ENCODE measurements around the gene SOCS1. TPM values are rescaled to one million over a fixed set of nuclear protein-coding genes. Genes with fewer than 3 reads are reported as not detected.

Gene SOCS1
- polyA plus RNA-seq, 1 of the 3 experiments (the other 2 are of a cell fraction) = 8.6 TPM

- Histone ChIP-seq H3K4me2 (peak overlapping the region; percentile 83), H3K79me2 (ENCODE audit: insufficient read depth) (peaks cover 25% of the 10 kb centered on the region), H4K20me1 (ENCODE audit: insufficient read depth) (peaks cover 32% of the 10 kb centered on the region), H3K9me2 (no peaks in the 10 kb centered on the region), H3K36me3 (replicated peaks in 1 of 2; ENCODE audit: control insufficient read depth in 1 of 2, insufficient read depth in 2 of 2, low read length in 1 of 2) (peaks cover 3 to 4% of the 10 kb centered on the region in 2 experiments), H3K9me3 (no peaks in the 10 kb centered on the region), H2AFZ (ENCODE audit: low read depth) (no peak overlapping the region), H3K4me1 (ENCODE audit: control insufficient read depth in 1 of 2, insufficient read depth in 2 of 2, low read depth in 1 of 2, low read length in 1 of 2) (peaks cover 9 to 18% of the 10 kb centered on the region in 2 experiments; a peak in 3 of 4 replicates), H3K27me3 (ENCODE audit: insufficient read depth) (no peaks in the 10 kb centered on the region), H3F3A (replicated peaks; ENCODE audit: insufficient read depth) (peaks cover 28% of the 10 kb centered on the region), H3K27ac (ENCODE audit: low read depth in 2 of 2, low read length in 1 of 2) (no peak overlapping the region), H3K4me3 (ENCODE audit: low read depth in 2 of 2, low read length in 1 of 2) (peak overlapping the region in 1 of 2 experiments; percentile 84; a peak in 2 of 4 replicates), H3K9ac (no peak overlapping the region)
- DNase-seq = no peak
- ChIA-PET CTCF (interaction anchor here (1.2 to 14.4 kb wide), 2 partner anchors 11 to 285 kb away, joined by 3 to 318 read pairs; no protein-coding TSS in a partner anchor), POLR2A (no interaction called here)
- TF ChIP-seq SIN3A (IDR thresholded peaks at IDR 0.05; ENCODE audit: borderline replicate concordance, low read depth, low read length) = no peak
- no peak for TF ChIP-seq TAF1 (IDR thresholded peaks at IDR 0.05; ENCODE audit: borderline replicate concordance, low read depth, low read length)
- TF ChIP-seq MAX (IDR thresholded peaks at IDR 0.05; ENCODE audit: low read depth) = no peak
- TF ChIP-seq REST (IDR thresholded peaks at IDR 0.05; ENCODE audit: low read depth, low read length) = no peak
- no peak for TF ChIP-seq FOXM1 (IDR thresholded peaks at IDR 0.05; ENCODE audit: low read depth)
- TF ChIP-seq RCOR1 (IDR thresholded peaks at IDR 0.05; ENCODE audit: low read length) = no peak
- TF ChIP-seq JUND (IDR thresholded peaks at IDR 0.05) = no peak
- no peak for TF ChIP-seq CHD2 (IDR thresholded peaks at IDR 0.05; ENCODE audit: low read length, partially characterized antibody)
- TF ChIP-seq TCF12 (IDR thresholded peaks at IDR 0.05) = no peak
- no peak for TF ChIP-seq USF1 (IDR thresholded peaks at IDR 0.05; ENCODE audit: borderline replicate concordance, low read depth)
- TF ChIP-seq GATA2 (CRISPR knock-in tag; IDR thresholded peaks at IDR 0.05) = no peak
- TF ChIP-seq RAD21 (IDR thresholded peaks at IDR 0.05; ENCODE audit: low read length) = no peak
- TF ChIP-seq PBX3 (IDR thresholded peaks at IDR 0.05) = no peak
- TF ChIP-seq GABPA (IDR thresholded peaks at IDR 0.05; ENCODE audit: low read depth) = no peak
- no peak for TF ChIP-seq USF2 (IDR thresholded peaks at IDR 0.05; ENCODE audit: borderline replicate concordance, low read depth, low read length)
- no peak for TF ChIP-seq POLR2AphosphoS5 (IDR thresholded peaks at IDR 0.05; ENCODE audit: low read depth, low read length)
- TF ChIP-seq RFX5 (IDR thresholded peaks at IDR 0.05; ENCODE audit: low read length) = no peak
- no peak for TF ChIP-seq MEF2A (IDR thresholded peaks at IDR 0.05; ENCODE audit: borderline replicate concordance, low read depth)
- TF ChIP-seq SMC3 (IDR thresholded peaks at IDR 0.05; ENCODE audit: low read depth, low read length) = no peak
- WGBS (ENCODE audit: low lambda C conversion rate) = 95% methylated on average over 5 of the region's 5 CpGs
Observed at GRCh38 chr16:11253009-11253994, 2.7 kb downstream of the SOCS1 start.
